HEK293 (cell line): Measurements from ENCODE around the gene GJB4.

Experiments
- CTCF ChIA-PET: fragments of 350-600 bp; formaldehyde crosslinking; extraction: SDS; loops from one replicate; lab custom pipeline; 2021; ENCODE audit warnings: antibody characterized with exemption; lab: Yijun Ruan, JAX
- POLR2A ChIA-PET: fragments of 300-600 bp; formaldehyde crosslinking; extraction: SDS; loops from one replicate; lab custom pipeline; 2020; ENCODE audit warnings: antibody characterized with exemption, inconsistent platforms; lab: Yijun Ruan, JAX
- H3K27ac ChIP-seq: fragments of 200-500 bp; sonication (Bioruptor generic); 2 replicates; pipeline ENCODE4 v1.5.1; 2014; ENCODE audit warnings: low read depth, low read length, control low read depth, inconsistent platforms; ENCODE audit errors: extremely low read depth
- H3K36me3 ChIP-seq, 2 experiments: fragments of 200-500 bp in 1 of 2; sonication (Bioruptor generic) in 1 of 2; 1 replicate in 1 of 2; 2 replicates in 1 of 2; pipeline ENCODE4 v1.5.1; 2014 to 2017; ENCODE audit warnings: inconsistent platforms in 2 of 2, low read length in 2 of 2; ENCODE audit not compliant: control insufficient read depth in 2 of 2, insufficient read depth in 1 of 2
- H3K4me1 ChIP-seq: fragments of 200-500 bp; sonication (Bioruptor generic); 2 replicates; pipeline ENCODE4 v1.5.1; 2014; ENCODE audit warnings: mild to moderate bottlenecking, low read length, inconsistent platforms; ENCODE audit not compliant: control insufficient read depth, insufficient read depth
- H3K4me3 ChIP-seq: 2 replicates; pipeline ENCODE4 v1.5.1; 2011; ENCODE audit warnings: low read depth, mild to moderate bottlenecking, control low read depth, low read length, moderate library complexity
- H3K9me3 ChIP-seq: fragments of 200-500 bp; sonication (Bioruptor generic); 2 replicates; pipeline ENCODE4 v1.5.1; 2014; ENCODE audit warnings: low read depth, low read length, inconsistent platforms; ENCODE audit not compliant: control insufficient read depth, insufficient read depth
- GFI1B ChIP-seq: fragments of 450-650 bp; formaldehyde crosslinking; IDR thresholded peaks from 2 replicates; pipeline ENCODE4 v1.5.1; 2016; ENCODE audit warnings: missing biosample characterization, missing genetic modification characterization
- PRDM1 ChIP-seq: fragments of 450-650 bp; formaldehyde crosslinking; IDR thresholded peaks from 2 replicates; pipeline ENCODE4; 2016; ENCODE audit warnings: missing biosample characterization, missing genetic modification characterization
- ZBTB20 ChIP-seq: fragments of 450-650 bp; formaldehyde crosslinking; IDR thresholded peaks from 2 replicates; pipeline ENCODE4 v1.5.1; 2016; ENCODE audit warnings: missing biosample characterization, missing genetic modification characterization
- ZBTB48 ChIP-seq: fragments of 450-650 bp; formaldehyde crosslinking; IDR thresholded peaks from 2 replicates; pipeline ENCODE4 v1.5.1; 2016; ENCODE audit warnings: missing biosample characterization, missing genetic modification characterization
- ZFHX2 ChIP-seq: fragments of 450-650 bp; formaldehyde crosslinking; conservative IDR thresholded peaks from 2 replicates; pipeline ENCODE4 v1.5.1; 2016; ENCODE audit warnings: missing biosample characterization, missing genetic modification characterization
- ZFP37 ChIP-seq: fragments of 450-650 bp; formaldehyde crosslinking; IDR thresholded peaks from 2 replicates; pipeline ENCODE4 v1.5.1; 2016; ENCODE audit warnings: missing biosample characterization, missing genetic modification characterization
- ZNF138 ChIP-seq: fragments of 450-650 bp; formaldehyde crosslinking; IDR thresholded peaks from 2 replicates; pipeline ENCODE4 v1.5.1; 2016; ENCODE audit warnings: missing biosample characterization, missing genetic modification characterization, borderline replicate concordance
- ZNF2 ChIP-seq: fragments of 450-650 bp; formaldehyde crosslinking; IDR thresholded peaks from 2 replicates; pipeline ENCODE4 v1.5.1; 2016; ENCODE audit warnings: missing biosample characterization, missing genetic modification characterization
- ZNF24 ChIP-seq: fragments of 450-650 bp; formaldehyde crosslinking; IDR thresholded peaks from 2 replicates; pipeline ENCODE4 v1.5.1; 2016; ENCODE audit warnings: missing biosample characterization, missing genetic modification characterization
- ZNF37A ChIP-seq: fragments of 450-650 bp; IDR thresholded peaks from 2 replicates; pipeline ENCODE4 v1.5.1; 2018; ENCODE audit warnings: missing biosample characterization, missing genetic modification characterization
- ZNF501 ChIP-seq: fragments of 450-650 bp; formaldehyde crosslinking; IDR thresholded peaks from 2 replicates; pipeline ENCODE4 v1.5.1; 2016; ENCODE audit warnings: missing biosample characterization, missing genetic modification characterization
- ZNF529 ChIP-seq: fragments of 450-650 bp; formaldehyde crosslinking; IDR thresholded peaks from 2 replicates; pipeline ENCODE4 v1.5.1; 2017; ENCODE audit warnings: missing genetic modification characterization, missing biosample characterization; ENCODE audit not compliant: insufficient replicate concordance
- ZNF654 ChIP-seq: fragments of 450-650 bp; formaldehyde crosslinking; IDR thresholded peaks from 2 replicates; pipeline ENCODE4 v1.5.1; 2016; ENCODE audit warnings: low read depth, missing biosample characterization, missing genetic modification characterization
- ZNF660 ChIP-seq: fragments of 450-650 bp; IDR thresholded peaks from 2 replicates; pipeline ENCODE4 v1.5.1; 2018; ENCODE audit warnings: missing biosample characterization, mild to moderate bottlenecking, missing genetic modification characterization
- TF ChIP-seq, protein P1 (sequence below): fragments of 450-650 bp; formaldehyde crosslinking; IDR thresholded peaks from 2 replicates; pipeline ENCODE4 v1.5.1; 2016; ENCODE audit warnings: missing biosample characterization, missing genetic modification characterization
- TF ChIP-seq, protein P2 (sequence below): fragments of 450-650 bp; formaldehyde crosslinking; IDR thresholded peaks from 2 replicates; pipeline ENCODE4 v1.5.1; 2016; ENCODE audit warnings: missing biosample characterization, missing genetic modification characterization
- TF ChIP-seq, protein P3 (sequence below): fragments of 450-650 bp; formaldehyde crosslinking; IDR thresholded peaks from 2 replicates; pipeline ENCODE4 v1.5.1; 2017; ENCODE audit warnings: missing biosample characterization, missing genetic modification characterization

The GJB4 gene

DNA sequence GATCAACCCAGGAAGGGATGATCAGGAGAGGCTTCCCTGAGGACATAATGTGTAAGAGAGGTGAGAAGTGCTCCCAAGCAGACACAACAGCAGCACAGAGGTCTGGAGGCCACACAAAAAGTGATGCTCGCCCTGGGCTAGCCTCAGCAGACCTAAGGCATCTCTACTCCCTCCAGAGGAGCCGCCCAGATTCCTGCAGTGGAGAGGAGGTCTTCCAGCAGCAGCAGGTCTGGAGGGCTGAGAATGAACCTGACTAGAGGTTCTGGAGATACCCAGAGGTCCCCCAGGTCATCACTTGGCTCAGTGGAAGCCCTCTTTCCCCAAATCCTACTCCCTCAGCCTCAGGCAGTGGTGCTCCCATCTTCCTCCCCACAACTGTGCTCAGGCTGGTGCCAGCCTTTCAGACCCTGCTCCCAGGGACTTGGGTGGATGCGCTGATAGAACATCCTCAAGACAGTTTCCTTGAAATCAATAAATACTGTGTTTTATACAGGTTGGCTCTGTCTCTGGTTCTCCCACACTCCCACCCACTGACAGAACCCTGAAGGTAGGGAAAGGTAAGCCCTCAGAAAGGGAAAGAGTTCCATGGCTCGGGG, 26.4 kb downstream of the GJB4 start:
- TF ChIP-seq ZNF660 (no peak), ZBTB20 (tag by site-specific recombination) (0 out of 2 replicates have a peak, but pooled peaks have one; percentile 20), ZBTB48 (tag by site-specific recombination) (no peak), ZFHX2 (tag by site-specific recombination) (0 out of 2 replicates have a peak, but pooled peaks have one; percentile 9), ZNF529 (no peak), ZNF138 (tag by site-specific recombination) (no peak), ZNF24 (no peak)
- no peak overlapping the region for H3K4me3 ChIP-seq
- no peaks in the 10 kb centered on the region for H3K4me1 ChIP-seq
- no peaks in the 10 kb centered on the region for H3K9me3 ChIP-seq
- H3K36me3 ChIP-seq = no peaks in the 10 kb centered on the region
- ChIA-PET CTCF (interaction anchor here (0.6 to 3.8 kb wide), 19 partner anchors 9 to 779 kb away, joined by 3 to 28 read pairs (median 3); partner anchors contain the start of gene GJB4), POLR2A (interaction anchor here (0.9 kb wide), 1 partner anchor 73 kb away, joined by 4 read pairs; the partner anchor contains the start of gene SMIM12)
- no peak overlapping the region for H3K27ac ChIP-seq

DNA sequence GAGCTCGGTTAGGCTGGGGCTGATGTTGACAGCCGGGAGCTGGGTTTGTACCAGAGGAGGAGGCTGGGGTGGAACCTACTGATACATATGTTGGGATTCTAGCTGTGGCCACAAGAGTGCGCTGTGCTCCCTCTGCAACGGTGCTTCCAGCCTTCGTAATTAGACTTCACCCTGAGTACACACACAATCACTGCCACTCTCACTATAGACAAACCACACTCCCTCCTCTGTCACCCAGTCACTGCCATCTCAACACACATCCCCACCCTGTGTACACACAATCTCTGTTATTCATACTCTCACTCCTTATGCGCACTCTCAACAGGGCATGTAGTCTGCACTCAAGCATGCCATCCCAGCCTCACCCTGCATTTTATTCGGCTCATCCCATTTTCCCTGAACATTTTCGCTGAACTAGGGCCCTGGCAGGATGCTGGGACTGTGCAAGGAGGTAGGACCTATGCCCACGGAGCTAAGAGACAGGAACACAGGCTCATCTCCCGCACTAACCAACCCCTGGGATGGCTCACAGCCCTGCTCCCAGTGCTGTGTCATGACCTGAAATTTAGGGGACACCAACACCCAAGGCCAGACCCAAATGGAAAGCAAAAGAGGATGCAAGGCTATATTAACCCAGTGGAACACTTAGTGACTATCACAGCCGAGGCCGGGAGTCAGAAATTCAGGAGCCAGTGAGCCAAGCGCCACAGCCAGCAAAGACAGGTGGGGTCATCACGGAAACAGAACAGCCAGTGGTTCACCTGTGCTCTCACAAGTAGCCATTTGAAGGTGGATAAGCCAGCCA, 27.2 kb downstream of the GJB4 start:
- Histone ChIP-seq H3K9me3 (no peaks in the 10 kb centered on the region), H3K4me1 (no peaks in the 10 kb centered on the region), H3K4me3 (no peak overlapping the region), H3K27ac (no peak overlapping the region), H3K36me3 (no peaks in the 10 kb centered on the region)
- POLR2A ChIA-PET = interaction anchor here (0.9 kb wide), 1 partner anchor 73 kb away, joined by 4 read pairs; the partner anchor contains the start of gene SMIM12
- peak; percentile 86 for TF ChIP-seq GFI1B (tag by site-specific recombination)
- peak; percentile 89 for TF ChIP-seq ZNF654 (tag by site-specific recombination)
- TF ChIP-seq, protein P1, sequence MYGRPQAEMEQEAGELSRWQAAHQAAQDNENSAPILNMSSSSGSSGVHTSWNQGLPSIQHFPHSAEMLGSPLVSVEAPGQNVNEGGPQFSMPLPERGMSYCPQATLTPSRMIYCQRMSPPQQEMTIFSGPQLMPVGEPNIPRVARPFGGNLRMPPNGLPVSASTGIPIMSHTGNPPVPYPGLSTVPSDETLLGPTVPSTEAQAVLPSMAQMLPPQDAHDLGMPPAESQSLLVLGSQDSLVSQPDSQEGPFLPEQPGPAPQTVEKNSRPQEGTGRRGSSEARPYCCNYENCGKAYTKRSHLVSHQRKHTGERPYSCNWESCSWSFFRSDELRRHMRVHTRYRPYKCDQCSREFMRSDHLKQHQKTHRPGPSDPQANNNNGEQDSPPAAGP (tag by site-specific recombination) = peak; percentile 93
- 0 out of 2 replicates have a peak, but pooled peaks have one; percentile 42 for TF ChIP-seq ZFP37 (tag by site-specific recombination)
- TF ChIP-seq, protein P2, sequence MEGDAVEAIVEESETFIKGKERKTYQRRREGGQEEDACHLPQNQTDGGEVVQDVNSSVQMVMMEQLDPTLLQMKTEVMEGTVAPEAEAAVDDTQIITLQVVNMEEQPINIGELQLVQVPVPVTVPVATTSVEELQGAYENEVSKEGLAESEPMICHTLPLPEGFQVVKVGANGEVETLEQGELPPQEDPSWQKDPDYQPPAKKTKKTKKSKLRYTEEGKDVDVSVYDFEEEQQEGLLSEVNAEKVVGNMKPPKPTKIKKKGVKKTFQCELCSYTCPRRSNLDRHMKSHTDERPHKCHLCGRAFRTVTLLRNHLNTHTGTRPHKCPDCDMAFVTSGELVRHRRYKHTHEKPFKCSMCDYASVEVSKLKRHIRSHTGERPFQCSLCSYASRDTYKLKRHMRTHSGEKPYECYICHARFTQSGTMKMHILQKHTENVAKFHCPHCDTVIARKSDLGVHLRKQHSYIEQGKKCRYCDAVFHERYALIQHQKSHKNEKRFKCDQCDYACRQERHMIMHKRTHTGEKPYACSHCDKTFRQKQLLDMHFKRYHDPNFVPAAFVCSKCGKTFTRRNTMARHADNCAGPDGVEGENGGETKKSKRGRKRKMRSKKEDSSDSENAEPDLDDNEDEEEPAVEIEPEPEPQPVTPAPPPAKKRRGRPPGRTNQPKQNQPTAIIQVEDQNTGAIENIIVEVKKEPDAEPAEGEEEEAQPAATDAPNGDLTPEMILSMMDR (tag by site-specific recombination) = peak; percentile 86
- 0 out of 2 replicates have a peak, but pooled peaks have one; percentile 24 for TF ChIP-seq ZNF501
- peak; percentile 87 for TF ChIP-seq PRDM1 (tag by site-specific recombination)
- peak; percentile 96 for TF ChIP-seq ZNF2 (tag by site-specific recombination)
- TF ChIP-seq ZNF37A (tag by site-specific recombination) = no peak
- TF ChIP-seq, protein P3, sequence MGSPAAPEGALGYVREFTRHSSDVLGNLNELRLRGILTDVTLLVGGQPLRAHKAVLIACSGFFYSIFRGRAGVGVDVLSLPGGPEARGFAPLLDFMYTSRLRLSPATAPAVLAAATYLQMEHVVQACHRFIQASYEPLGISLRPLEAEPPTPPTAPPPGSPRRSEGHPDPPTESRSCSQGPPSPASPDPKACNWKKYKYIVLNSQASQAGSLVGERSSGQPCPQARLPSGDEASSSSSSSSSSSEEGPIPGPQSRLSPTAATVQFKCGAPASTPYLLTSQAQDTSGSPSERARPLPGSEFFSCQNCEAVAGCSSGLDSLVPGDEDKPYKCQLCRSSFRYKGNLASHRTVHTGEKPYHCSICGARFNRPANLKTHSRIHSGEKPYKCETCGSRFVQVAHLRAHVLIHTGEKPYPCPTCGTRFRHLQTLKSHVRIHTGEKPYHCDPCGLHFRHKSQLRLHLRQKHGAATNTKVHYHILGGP (tag by site-specific recombination) = no peak
- TF ChIP-seq ZBTB20 (tag by site-specific recombination) = 0 out of 2 replicates have a peak, but pooled peaks have one; percentile 1
- CTCF ChIA-PET = interaction anchor here (0.6 to 3.8 kb wide), 24 partner anchors 8 to 926 kb away, joined by 3 to 28 read pairs (median 3); partner anchors contain the start of gene GJB4
